SHP77 (cell line): ENCODE results near the gene TAS2R7.
"Not testable (repeated sequence)": the region's sequence is repeated elsewhere in the genome, so short reads cannot be mapped to it uniquely, and the experiment has no call there.

Experiments used
- DNase-seq, 2 experiments: peaks; one replicate each; lab custom pipeline; 2025; lab: John Stamatoyannopoulos, UW

The TAS2R7 gene, protein sequence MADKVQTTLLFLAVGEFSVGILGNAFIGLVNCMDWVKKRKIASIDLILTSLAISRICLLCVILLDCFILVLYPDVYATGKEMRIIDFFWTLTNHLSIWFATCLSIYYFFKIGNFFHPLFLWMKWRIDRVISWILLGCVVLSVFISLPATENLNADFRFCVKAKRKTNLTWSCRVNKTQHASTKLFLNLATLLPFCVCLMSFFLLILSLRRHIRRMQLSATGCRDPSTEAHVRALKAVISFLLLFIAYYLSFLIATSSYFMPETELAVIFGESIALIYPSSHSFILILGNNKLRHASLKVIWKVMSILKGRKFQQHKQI

GRCh38 chr12:10802587-10802986, at the start of gene TAS2R7:
Gene TAS2R7 (minus strand): TSS chr12:10802627. CDS start chr12:10802570, 57 bp downstream.
- no peak for DNase-seq

DNA sequence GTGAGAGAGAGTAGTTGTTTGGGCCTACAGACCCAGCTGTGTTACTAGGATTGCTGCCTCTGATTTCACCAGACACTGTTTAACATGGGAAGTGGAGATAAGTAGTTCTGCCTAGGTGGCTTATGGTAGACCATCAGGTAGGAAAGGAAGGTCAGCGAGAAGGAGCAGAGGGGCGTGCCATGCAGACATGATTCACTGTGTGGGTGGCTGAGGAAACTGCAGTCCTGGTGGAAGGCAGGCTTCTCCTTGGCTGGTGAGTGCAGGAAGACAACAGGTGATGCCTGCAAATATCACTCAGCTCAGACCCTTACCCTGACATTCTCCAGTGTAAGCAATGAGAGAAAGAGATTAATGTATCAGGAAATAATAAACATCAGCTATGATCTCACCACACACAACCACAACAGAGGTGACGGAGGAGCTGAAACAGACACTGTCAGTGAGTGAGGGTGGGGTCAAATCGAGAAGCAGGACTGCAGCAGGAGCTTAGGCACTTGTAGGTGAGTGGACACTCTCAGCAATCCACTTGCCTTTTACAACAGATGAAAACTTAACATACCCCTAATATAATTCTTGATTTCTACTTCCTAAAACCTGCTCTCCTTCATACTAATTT, 48.9 kb upstream of the TAS2R7 start:
- DNase-seq, result no peak

GRCh38 chr12:10849425-10849878, 47.0 kb upstream of the TAS2R7 start, which contains the start of gene PRR4:
Gene PRR4 (minus strand): TSS chr12:10849475. CDS start chr12:10849437, 38 bp downstream.
- DNase-seq, result no peak

GRCh38 chr12:10847744-10848143, 45.3 kb upstream of the TAS2R7 start:
- no peak for DNase-seq

DNA sequence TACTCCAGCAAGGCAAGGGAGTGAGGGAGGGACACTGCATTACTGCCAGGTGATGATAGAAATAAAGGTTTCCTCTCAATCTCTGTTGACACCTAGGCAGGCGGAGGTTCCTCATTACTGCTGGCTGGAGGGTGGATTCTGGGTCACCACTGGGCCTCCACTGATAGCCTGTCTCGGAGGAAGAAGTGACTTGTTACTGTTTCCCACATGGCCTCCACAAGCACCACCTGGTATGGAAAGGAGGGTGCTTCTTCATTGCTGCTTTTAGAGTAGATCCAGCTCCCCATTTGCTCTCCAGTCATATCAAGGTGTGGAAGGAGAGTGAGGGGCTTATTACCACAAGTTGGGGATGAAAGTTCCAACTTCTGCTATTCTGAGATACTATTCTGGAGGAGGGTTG, 40.4 kb upstream of the TAS2R7 start:
- DNase-seq, result no peak

DNA sequence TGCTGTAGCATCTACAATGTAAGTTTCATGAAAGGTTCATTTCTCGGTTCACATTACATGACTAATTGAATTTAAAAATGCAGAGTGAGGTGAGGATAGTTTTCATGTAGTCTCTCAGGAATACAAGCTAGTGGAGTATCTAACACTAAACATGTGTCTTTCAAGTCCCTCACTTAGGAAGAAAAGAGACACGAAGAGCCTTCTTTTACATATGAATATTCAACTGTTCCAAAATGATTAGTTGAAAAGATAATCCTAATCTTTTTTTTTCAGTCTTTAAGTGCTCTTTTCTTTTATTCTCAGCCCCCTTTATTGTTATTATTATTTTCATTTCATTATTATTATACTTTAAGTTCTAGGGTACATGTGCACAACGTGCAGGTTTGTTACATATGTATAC, 36.0 kb upstream of the TAS2R7 start:
- DNase-seq, result no peak

DNA sequence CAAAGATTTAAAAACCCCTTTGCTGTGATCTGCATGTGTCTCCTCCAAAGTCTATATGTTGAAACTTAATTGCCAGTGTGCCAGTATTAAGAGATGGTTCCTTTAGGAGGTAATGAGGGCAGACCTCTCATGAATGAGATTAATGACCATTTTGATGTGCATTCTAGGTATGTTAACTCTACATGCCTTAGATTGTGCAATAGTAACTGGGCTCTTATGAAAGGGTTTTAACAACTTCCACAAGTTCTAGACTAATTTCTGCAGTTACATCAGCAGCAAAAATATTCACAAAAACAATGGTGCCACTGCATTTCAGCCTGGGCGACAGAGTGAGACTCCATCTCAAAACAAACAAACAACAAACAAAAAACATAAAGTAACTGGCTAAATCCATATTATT, 27.6 kb upstream of the TAS2R7 start:
- no peak for DNase-seq

- no peak for DNase-seq
These were observed 23.8 kb upstream of the TAS2R7 start, which contains the start of gene TAS2R10 for GRCh38 chr12:10826258-10826657. Gene TAS2R10 (minus strand): TSS chr12:10826358. CDS start chr12:10826269, 89 bp downstream.

DNA sequence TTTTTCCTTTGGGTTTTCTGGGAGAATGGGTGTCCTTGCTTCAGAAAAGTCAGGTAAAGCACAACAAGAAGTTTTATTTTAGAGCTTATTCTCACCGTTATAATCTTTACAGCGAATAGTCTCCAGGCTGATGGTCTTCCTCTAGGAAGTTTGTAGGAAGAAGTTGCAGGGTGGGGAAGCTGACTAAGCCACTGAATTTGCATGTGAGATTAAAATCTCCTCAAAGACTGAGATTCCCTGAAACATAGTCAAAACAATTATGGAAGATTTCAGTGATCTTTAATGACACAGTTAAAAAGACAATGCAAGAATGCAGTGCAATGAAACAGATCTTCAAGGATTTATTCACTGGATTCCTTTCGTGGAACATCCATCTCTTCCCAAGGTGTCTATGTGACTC, 22.5 kb upstream of the TAS2R7 start:
- no peak for DNase-seq

- DNase-seq, result no peak
These were observed 9.6 kb upstream of the TAS2R7 start for GRCh38 chr12:10811883-10812536.

DNA sequence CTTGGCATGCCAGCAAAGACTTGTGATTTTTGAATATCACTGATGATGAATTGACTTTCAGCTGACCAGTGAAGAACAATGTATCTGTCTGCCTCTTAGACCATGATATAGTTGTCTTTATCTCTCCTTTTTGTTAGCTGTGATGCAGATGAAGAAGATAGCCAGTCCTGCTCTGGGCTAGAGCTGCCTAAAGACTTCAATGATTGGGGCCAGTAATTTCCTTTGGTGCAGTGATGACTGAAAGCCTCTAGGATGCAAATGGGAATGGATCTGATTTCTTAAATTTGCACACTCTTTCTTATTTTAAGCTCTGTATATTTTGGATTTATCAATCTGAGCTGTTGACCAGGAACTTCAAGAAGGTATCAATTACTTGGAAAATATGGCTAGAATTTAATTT, 7.6 kb upstream of the TAS2R7 start, which contains the start of gene TAS2R9:
TSS of gene TAS2R9 (minus strand) at position 101 of the 400 bp plus-strand sequence. CDS start at position 8, 93 bp downstream.
- no peak for DNase-seq

DNA sequence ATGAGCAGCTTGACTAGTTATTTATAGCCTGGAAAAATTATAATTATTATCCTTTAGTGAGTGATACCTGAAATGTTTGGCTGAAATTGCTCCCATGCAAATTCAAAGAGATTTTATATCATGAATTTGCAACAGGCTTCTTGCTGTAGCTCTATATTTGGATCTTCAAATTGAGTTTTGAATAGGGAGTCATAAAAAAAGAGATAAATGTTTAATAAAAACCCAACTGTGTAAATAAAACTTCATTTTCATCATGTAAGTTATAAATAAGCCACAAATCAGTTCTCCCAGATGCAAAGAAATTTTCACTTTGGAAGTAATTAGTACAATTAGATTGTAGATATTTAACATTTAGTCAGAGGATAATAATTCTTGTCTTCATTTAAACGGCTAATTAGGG, 4.8 kb upstream of the TAS2R7 start, which contains the start of gene TAS2R8:
TSS of gene TAS2R8 (minus strand) at position 101 of the 400 bp plus-strand sequence. CDS start 306 bp downstream, outside the sequence.
- no peak for DNase-seq

DNA sequence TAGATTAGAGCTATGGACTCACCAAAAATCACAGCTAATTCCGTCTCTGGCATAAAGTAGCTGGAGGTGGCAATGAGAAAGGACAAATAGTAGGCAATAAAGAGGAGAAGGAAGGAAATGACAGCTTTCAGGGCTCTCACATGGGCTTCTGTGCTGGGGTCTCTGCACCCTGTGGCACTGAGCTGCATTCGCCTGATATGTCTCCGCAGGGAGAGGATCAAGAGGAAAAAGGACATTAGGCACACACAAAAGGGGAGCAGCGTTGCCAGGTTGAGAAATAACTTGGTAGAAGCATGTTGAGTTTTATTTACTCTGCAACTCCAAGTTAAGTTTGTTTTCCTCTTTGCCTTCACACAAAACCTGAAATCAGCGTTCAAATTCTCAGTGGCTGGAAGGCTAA, 686 bp downstream of the TAS2R7 start:
- no peak for DNase-seq

DNA sequence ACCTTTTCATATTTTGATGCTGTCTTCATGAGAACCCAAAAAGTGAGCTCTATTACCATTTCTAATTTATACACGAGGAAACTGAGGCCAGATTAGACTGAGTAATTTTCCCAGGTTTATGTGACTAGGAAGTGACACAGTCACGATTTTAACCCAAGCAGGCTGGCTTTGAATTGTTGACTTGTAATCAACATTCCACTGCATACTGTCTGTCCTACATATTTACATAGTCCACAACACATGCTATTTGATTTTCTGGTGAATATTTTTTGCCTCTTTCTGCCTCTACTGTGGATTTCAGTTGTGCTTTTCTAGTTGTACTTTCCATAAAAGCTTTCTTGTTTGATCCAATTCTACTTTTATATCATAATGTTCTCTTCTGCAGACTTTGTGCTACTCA, 8.2 kb downstream of the TAS2R7 start:
- no peak for DNase-seq

- DNase-seq, result not testable (repeated sequence)
These were observed 10.7 kb downstream of the TAS2R7 start for GRCh38 chr12:10791769-10792168.

GRCh38 chr12:10783252-10783651, 19.2 kb downstream of the TAS2R7 start:
- DNase-seq, result no peak

- DNase-seq, result no peak
These were observed 23.3 kb downstream of the TAS2R7 start for GRCh38 chr12:10779103-10779502.

GRCh38 chr12:10771132-10771733, 31.2 kb downstream of the TAS2R7 start:
- no peak for DNase-seq

- no peak for DNase-seq
These were observed 42.8 kb downstream of the TAS2R7 start for GRCh38 chr12:10759657-10760056.

DNA sequence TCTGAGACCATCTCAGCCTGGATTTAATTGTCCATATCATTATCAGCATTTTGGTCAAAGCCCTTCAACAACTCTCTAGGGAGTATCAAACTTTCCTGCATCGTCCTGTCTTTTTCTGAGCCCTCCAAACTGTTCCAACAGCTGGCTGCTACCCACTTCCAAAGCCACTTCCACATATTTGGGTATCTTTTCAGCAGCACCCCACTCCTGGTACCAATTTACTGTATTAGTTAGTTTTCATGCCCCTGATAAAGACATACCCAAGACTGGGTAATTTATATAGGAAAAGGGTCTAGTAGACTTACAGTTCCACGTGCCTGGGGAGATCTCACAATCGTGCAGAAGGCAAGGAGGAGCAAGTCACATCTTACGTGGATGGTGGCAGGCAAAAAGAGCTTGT, 46.2 kb downstream of the TAS2R7 start:
- no peak for DNase-seq

- DNase-seq, result no peak
These were observed 49.4 kb downstream of the TAS2R7 start for GRCh38 chr12:10753059-10753458.
